A673 (cell line): ENCODE measurements around the gene PLXNB3. TPM values are rescaled to one million over a fixed set of nuclear protein-coding genes. Genes with fewer than 3 reads are reported as not detected.

Source experiments
- BruUV-seq: library from RNA; stranded (reverse); fragments of 400-500 nt; replicated peaks from 2 replicates; lab custom pipeline; 2021; lab: Mats Ljungman, UMichigan
- CTCF ChIA-PET: fragments of 300-600 bp; sonication (Branson Sonifier 250); formaldehyde crosslinking; loops from one replicate; lab custom pipeline; 2022; ENCODE audit warnings: antibody characterized with exemption; lab: Charles Lee
- POLR2A ChIA-PET: fragments of 300-600 bp; sonication (Branson Sonifier 250); formaldehyde crosslinking; loops from one replicate; lab custom pipeline; 2022; ENCODE audit warnings: antibody characterized with exemption; ENCODE audit not compliant: low non-redundant PET; lab: Charles Lee
- DNase-seq: peaks from one replicate; pipeline ENCODE4 v3.0.0-alpha.2; 2015; ENCODE audit warnings: low spot score
- H3K27ac ChIP-seq: fragments of 200-600 bp; sonication (generic); 2 replicates; pipeline ENCODE4 v1.5.1; 2016; ENCODE audit warnings: mixed run types, low read depth, mild to moderate bottlenecking, mixed read lengths, antibody characterized with exemption, low read length; ENCODE audit not compliant: poor library complexity, severe bottlenecking
- H3K27me3 ChIP-seq: fragments of 200-600 bp; sonication (generic); replicated peaks from 2 replicates; pipeline ENCODE4 v1.6.1; 2017; ENCODE audit warnings: mixed run types, low read depth, mild to moderate bottlenecking, mixed read lengths, antibody characterized with exemption, low read length; ENCODE audit not compliant: insufficient read depth, poor library complexity
- H3K36me3 ChIP-seq: fragments of 200-600 bp; sonication (generic); 2 replicates; pipeline ENCODE4 v1.6.1; 2016; ENCODE audit warnings: mixed run types, mild to moderate bottlenecking, mixed read lengths, antibody characterized with exemption, low read length; ENCODE audit not compliant: insufficient read depth, poor library complexity, severe bottlenecking
- H3K4me1 ChIP-seq: fragments of 200-600 bp; sonication (generic); 2 replicates; pipeline ENCODE4 v1.6.1; 2017; ENCODE audit warnings: mixed run types, mild to moderate bottlenecking, mixed read lengths, antibody characterized with exemption, low read length; ENCODE audit not compliant: insufficient read depth, poor library complexity, severe bottlenecking
- H3K4me3 ChIP-seq: fragments of 200-600 bp; sonication (generic); 2 replicates; pipeline ENCODE4 v1.5.1; 2016; ENCODE audit warnings: low read depth, mixed run types, mild to moderate bottlenecking, mixed read lengths, low read length; ENCODE audit not compliant: poor library complexity, severe bottlenecking
- H3K9me3 ChIP-seq: fragments of 200-600 bp; sonication (generic); 2 replicates; pipeline ENCODE4 v1.6.1; 2016; ENCODE audit warnings: mixed run types, low read depth, mild to moderate bottlenecking, mixed read lengths, antibody characterized with exemption, low read length; ENCODE audit not compliant: poor library complexity, severe bottlenecking
- CTCF ChIP-seq: fragments of 300-800, 200-600 bp; sonication (generic); conservative IDR thresholded peaks from 2 replicates; pipeline ENCODE4 v1.5.1; 2017; ENCODE audit warnings: low read depth, mild to moderate bottlenecking, antibody characterized with exemption, low read length, moderate library complexity, mixed read lengths
- EZH2 ChIP-seq: fragments of 200-600 bp; sonication (generic); IDR thresholded peaks from 2 replicates; pipeline ENCODE4 v1.6.1; 2017; ENCODE audit warnings: borderline replicate concordance, low read depth, mild to moderate bottlenecking, mixed read lengths, antibody characterized with exemption, low read length; ENCODE audit not compliant: poor library complexity, severe bottlenecking
- intact Hi-C: fragments of 100-400 bp; cut with micrococcal nuclease; formaldehyde crosslinking; loops from one replicate; pipeline ENCODE4 v1.10.0; 2022; ENCODE audit not compliant: unreplicated experiment
- total RNA-seq: library from RNA; stranded (reverse); gene quantifications from 2 replicates; pipeline ENCODE4 v1.2.3, GENCODE V29; 2021

PLXNB3 gene
- total RNA-seq, 1 experiment from 2014 or later, result not detected

DNA sequence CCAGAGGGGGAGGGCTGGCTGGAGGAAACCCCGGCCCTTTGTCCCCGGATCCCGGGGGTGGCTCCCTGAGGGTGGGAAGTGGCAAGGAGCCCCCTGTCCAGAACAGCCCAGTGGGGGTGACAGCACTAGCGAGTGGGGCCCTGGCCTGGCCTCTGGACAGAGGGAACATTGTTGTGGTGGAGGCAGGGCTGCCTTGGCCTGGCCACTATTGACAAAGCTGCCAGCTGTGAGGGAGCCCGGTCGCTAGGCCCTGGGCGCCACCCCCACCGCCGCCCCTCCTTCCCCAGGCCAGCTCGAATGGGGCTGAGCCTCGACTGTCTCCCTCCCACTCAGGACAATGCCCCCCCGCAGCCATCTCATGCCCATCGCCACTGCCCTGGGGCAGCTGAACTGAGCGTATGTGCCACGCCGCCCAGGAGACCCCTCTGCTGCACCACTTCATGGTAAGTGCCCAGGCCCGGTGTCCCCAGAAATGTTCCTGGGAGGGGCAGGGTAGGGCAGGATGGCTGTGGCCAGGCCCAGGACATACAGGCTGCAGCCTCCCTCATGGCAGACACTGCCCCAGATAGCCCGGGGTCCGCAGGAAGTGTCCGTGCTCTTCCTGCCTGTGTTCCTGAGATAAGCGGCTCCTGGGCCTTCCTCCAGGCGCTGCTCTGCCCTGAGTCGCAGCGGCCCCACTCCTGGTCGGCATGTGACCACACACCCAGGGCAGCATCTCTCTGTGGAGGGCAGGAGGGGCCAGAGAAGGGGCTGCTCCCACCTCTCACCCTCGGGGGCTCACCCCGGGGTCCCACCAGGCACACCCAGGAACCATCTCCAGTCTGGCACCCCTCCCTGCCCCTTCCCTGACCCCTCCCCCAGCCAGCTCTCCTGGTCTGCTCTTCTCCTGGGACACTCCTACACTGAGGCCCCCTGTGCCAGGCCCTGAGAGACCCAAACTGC lies 1.4 kb downstream of the PLXNB3 start:
- no peak overlapping the region for H3K4me3 ChIP-seq
- DNase-seq, result no peak

DNA sequence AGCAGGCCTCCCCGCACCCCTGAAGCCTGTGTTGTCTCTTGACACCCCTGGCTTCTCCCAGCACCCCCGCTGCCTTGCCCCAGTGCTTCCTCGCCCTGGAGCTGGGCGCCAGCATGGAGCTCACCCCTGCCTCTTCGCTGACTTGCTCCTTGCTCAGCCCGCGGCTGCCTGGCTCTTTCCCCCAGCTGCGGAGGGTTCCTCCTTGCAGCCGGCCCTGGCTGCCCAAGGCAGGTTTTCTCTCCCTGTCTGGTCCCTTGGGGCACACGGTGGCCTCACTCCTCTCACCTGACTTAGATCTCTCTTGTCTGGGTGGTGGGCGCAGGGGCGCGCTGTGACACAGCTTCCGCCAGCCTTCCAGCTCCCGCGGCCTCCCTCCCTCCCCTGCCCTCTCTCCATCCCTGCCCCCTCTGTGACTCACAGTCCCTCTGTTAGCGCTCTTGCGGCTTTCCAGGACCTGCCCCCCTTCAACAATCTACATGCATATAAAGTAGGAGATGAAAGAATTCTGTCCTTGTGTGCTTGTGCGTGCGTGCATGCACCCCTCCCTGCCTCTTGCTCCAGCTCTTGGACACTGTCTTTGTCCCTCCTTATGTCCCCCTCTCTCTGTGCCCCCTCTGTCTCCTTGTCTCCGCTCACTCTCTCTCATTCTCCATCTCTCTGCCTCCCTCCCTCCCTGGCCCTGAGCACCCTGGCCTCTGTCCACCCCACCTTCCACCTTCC lies 2.2 kb downstream of the PLXNB3 start:
- POLR2A ChIA-PET, result no interaction called here
- Histone ChIP-seq H3K4me3 (no peak overlapping the region), H3K27ac (no peak overlapping the region), H3K27me3 (no peaks in the 10 kb centered on the region), H3K36me3 (no peaks in the 10 kb centered on the region), H3K4me1 (no peaks in the 10 kb centered on the region), H3K9me3 (no peaks in the 10 kb centered on the region)
- intact Hi-C loops, result no loop called here
- no TSS peak for BruUV-seq
- CTCF ChIA-PET, result interaction anchor here (0.6 kb wide), 1 partner anchor 129 kb away, joined by 5 read pairs; no protein-coding TSS in a partner anchor
- DNase-seq, result peak; percentile 28
- TF ChIP-seq CTCF (no peak), EZH2 (no peak)

More for the DNA sequence above, 1.4 kb downstream of the PLXNB3 start:
- H3K36me3 ChIP-seq, result no peaks in the 10 kb centered on the region
- CTCF ChIA-PET, result no interaction called here
- no TSS peak for BruUV-seq
- intact Hi-C loops, result no loop called here
- TF ChIP-seq CTCF (no peak), EZH2 (no peak)
- POLR2A ChIA-PET, result no interaction called here
- H3K27me3 ChIP-seq, result no peaks in the 10 kb centered on the region
- H3K4me1 ChIP-seq, result no peaks in the 10 kb centered on the region
- H3K9me3 ChIP-seq, result no peaks in the 10 kb centered on the region
- no peak overlapping the region for H3K27ac ChIP-seq

GRCh38 chrX:153766871-153767673 lies 3.0 kb downstream of the PLXNB3 start:
- Histone ChIP-seq H3K9me3 (no peaks in the 10 kb centered on the region), H3K4me1 (no peaks in the 10 kb centered on the region), H3K4me3 (no peak overlapping the region), H3K27me3 (no peaks in the 10 kb centered on the region), H3K36me3 (no peaks in the 10 kb centered on the region), H3K27ac (no peak overlapping the region)
- TF ChIP-seq EZH2 (no peak), CTCF (no peak)
- ChIA-PET CTCF (no interaction called here), POLR2A (no interaction called here)
- DNase-seq, result no peak
- no TSS peak for BruUV-seq
- intact Hi-C loops, result no loop called here
